ENCODE measurements around the gene STK32A.

DNA sequence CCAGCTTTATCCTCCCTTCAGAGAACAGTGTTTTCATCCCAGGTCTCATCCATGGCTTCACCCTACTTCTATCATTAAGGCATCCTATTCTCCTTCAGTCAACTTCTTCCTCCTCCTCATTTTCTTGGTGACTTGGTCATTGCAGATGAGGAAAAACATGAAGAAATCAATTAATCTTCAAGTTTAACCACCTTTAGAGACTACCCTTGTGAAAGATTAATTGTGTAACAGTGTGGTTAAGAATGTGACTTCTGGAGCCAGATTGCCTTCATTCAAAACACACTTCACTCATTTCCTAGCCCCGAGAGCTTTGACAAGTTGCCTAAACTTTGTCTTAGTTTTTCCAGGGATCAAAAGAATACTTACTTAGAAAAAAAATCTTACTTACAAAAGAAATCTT, 110.0 kb downstream of the STK32A start:
- TF ChIP-seq, protein P1, sequence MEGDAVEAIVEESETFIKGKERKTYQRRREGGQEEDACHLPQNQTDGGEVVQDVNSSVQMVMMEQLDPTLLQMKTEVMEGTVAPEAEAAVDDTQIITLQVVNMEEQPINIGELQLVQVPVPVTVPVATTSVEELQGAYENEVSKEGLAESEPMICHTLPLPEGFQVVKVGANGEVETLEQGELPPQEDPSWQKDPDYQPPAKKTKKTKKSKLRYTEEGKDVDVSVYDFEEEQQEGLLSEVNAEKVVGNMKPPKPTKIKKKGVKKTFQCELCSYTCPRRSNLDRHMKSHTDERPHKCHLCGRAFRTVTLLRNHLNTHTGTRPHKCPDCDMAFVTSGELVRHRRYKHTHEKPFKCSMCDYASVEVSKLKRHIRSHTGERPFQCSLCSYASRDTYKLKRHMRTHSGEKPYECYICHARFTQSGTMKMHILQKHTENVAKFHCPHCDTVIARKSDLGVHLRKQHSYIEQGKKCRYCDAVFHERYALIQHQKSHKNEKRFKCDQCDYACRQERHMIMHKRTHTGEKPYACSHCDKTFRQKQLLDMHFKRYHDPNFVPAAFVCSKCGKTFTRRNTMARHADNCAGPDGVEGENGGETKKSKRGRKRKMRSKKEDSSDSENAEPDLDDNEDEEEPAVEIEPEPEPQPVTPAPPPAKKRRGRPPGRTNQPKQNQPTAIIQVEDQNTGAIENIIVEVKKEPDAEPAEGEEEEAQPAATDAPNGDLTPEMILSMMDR (IDR thresholded peaks at IDR 0.05 in 4 of 5, conservative IDR thresholded peaks at IDR 0.05 in 1 of 5): no peak
- TF ChIP-seq POLR2A (IDR thresholded peaks at IDR 0.05): no peak
